ENCODE measurements around the gene POP4.

Gene POP4

DNA sequence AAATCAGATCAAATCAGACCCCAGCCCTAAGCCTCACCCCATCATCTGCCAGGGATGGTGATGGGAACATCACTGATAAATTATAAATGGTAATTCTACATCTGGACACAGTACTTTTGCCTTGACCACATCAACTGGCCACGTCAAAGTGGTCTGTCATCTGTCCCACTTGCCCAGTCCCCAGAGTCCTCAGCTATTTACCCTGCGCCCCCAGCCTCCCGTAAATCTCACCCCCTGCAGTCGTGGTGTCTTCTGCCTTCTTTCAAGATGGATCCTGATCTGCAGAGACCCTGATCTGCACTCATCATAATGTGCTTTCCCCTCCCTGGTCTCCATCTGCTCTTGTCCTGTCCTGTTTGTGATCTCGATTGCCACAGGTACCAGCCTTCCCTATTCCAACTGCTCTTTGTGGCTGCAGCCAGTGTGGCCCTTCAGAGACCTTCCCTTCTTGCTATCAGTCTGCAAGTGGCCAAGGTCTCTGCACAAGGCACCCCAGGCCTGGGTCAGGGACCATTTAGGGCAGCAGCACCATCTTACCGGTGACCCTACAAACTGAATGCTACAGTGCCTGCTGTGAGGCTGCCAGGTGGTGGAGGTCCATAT is 26.7 kb upstream of the POP4 start:
- no peaks in the 10 kb centered on the region for H3K36me3 ChIP-seq (ENCODE audit: control insufficient read depth, insufficient read depth, low read length)
- peaks cover 15% of the 10 kb centered on the region for H3K4me1 ChIP-seq (ENCODE audit: control insufficient read depth, insufficient read depth, low read length)
- no peak overlapping the region for H3K9ac ChIP-seq (ENCODE audit: low read depth, low read length)
- no peak overlapping the region for H3K4me3 ChIP-seq (ENCODE audit: low read depth, low read length)
- H3K9me3 ChIP-seq (ENCODE audit: control insufficient read depth, insufficient read depth, low read length), result no peaks in the 10 kb centered on the region
- no peaks in the 10 kb centered on the region for H3K27me3 ChIP-seq (ENCODE audit: control insufficient read depth, insufficient read depth, low read length)

DNA sequence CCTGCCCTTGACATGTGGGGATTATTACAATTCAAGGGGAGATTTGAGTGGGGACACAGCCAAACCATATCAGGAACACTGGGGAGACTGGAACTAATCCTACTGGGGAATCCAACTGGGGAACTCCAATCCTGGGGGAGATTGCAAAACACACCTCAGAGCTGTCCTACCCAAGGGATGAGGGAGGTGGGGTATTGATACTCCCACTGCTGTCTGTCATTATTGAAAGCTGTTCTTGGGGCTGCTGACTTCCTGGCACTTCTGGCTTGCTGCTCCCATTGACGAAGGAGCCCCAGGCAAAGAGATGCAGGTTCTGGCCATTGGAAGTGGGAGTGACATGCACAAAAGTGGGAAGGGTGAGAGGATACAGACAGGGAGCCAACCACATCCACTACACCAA is 24.7 kb upstream of the POP4 start:
- Histone ChIP-seq H3K36me3 (ENCODE audit: control insufficient read depth, insufficient read depth, low read length) (no peaks in the 10 kb centered on the region), H3K4me3 (ENCODE audit: low read depth, low read length) (no peak overlapping the region), H3K4me1 (ENCODE audit: control insufficient read depth, insufficient read depth, low read length) (peaks cover 4% of the 10 kb centered on the region), H3K9me3 (ENCODE audit: control insufficient read depth, insufficient read depth, low read length) (no peaks in the 10 kb centered on the region), H3K27me3 (ENCODE audit: control insufficient read depth, insufficient read depth, low read length) (no peaks in the 10 kb centered on the region), H3K9ac (ENCODE audit: low read depth, low read length) (no peak overlapping the region)

DNA sequence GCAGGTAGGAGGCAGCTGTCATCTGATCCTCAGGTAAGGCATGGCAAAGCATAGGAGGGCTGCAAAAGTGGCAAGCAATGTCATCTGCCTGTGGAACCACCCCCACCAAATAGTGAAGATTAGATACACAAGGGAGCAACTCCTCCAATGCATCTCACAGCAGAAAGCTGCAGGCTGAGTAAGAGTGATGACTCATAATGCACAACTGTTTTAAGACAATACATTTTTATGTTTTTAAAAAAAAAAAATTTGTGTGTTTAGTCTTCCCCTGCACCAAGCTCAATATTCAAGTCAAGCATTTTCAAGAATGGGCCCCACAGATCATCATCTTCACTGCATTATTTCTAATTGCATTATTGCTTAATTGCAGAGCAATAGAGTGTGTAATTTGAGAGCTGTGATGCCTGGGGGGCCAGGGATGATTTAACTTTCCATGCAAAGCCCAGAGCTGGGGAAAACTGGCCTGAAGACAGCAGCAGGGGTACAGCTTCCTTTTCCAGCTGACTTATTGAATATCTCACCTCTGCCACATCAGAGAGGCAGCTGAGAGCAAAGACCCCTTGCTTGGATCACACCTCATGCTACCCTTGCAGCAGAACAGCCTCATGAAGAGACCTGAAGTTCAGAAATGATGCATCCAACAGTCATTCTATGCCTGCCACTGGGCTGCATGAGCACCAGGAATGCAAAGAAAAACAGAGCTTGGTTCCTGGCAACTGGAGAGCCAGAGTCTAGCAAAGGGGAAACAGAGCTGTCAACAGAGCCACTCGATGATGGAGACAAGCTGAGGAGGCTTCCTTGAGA is 22.7 kb upstream of the POP4 start:
- no peaks in the 10 kb centered on the region for H3K4me1 ChIP-seq (ENCODE audit: control insufficient read depth, insufficient read depth, low read length)
- no peak overlapping the region for H3K9ac ChIP-seq (ENCODE audit: low read depth, low read length)
- no peak overlapping the region for H3K4me3 ChIP-seq (ENCODE audit: low read depth, low read length)

DNA sequence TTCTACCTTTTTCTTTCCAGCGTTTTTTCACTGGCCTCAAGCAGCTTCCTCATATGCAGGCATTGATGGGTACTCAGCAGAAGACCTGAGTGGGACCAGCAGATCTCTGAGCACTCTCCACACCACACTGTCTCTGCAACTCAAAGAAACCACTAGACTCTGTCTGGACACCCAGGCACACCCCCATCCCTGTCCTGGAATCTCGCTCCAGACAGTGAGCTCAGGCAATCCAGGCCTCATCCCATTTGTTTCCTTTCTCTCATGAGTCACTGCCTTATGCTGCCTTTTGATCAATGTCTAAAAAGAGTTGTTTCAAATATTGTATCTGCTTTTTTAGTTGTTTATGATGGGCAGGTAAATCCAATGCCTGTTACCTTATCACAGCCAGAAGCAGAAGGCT is 19.7 kb upstream of the POP4 start:
- no peaks in the 10 kb centered on the region for H3K36me3 ChIP-seq (ENCODE audit: control insufficient read depth, insufficient read depth, low read length)
- no peaks in the 10 kb centered on the region for H3K4me1 ChIP-seq (ENCODE audit: control insufficient read depth, insufficient read depth, low read length)
- no peaks in the 10 kb centered on the region for H3K27me3 ChIP-seq (ENCODE audit: control insufficient read depth, insufficient read depth, low read length)
- H3K9me3 ChIP-seq (ENCODE audit: control insufficient read depth, insufficient read depth, low read length), result no peaks in the 10 kb centered on the region
- no peak overlapping the region for H3K4me3 ChIP-seq (ENCODE audit: low read depth, low read length)
- no peak overlapping the region for H3K9ac ChIP-seq (ENCODE audit: low read depth, low read length)

More for the DNA sequence above, 22.7 kb upstream of the POP4 start:
- Histone ChIP-seq H3K9me3 (ENCODE audit: control insufficient read depth, insufficient read depth, low read length) (no peaks in the 10 kb centered on the region), H3K36me3 (ENCODE audit: control insufficient read depth, insufficient read depth, low read length) (no peaks in the 10 kb centered on the region), H3K27me3 (ENCODE audit: control insufficient read depth, insufficient read depth, low read length) (no peaks in the 10 kb centered on the region)

- Histone ChIP-seq H3K36me3 (ENCODE audit: control insufficient read depth, insufficient read depth, low read length) (no peaks in the 10 kb centered on the region), H3K4me3 (ENCODE audit: low read depth, low read length) (no peak overlapping the region), H3K27me3 (ENCODE audit: control insufficient read depth, insufficient read depth, low read length) (peaks cover 5% of the 10 kb centered on the region), H3K9me3 (ENCODE audit: control insufficient read depth, insufficient read depth, low read length) (no peaks in the 10 kb centered on the region), H3K9ac (ENCODE audit: low read depth, low read length) (no peak overlapping the region), H3K4me1 (ENCODE audit: control insufficient read depth, insufficient read depth, low read length) (no peaks in the 10 kb centered on the region)
Measured at GRCh38 chr19:29587059-29587458, 19.0 kb upstream of the POP4 start.

- H3K9ac ChIP-seq (ENCODE audit: low read depth, low read length), result no peak overlapping the region
- H3K4me3 ChIP-seq (ENCODE audit: low read depth, low read length), result no peak overlapping the region
- H3K27me3 ChIP-seq (ENCODE audit: control insufficient read depth, insufficient read depth, low read length), result peaks cover 7% of the 10 kb centered on the region
- no peaks in the 10 kb centered on the region for H3K9me3 ChIP-seq (ENCODE audit: control insufficient read depth, insufficient read depth, low read length)
- no peaks in the 10 kb centered on the region for H3K36me3 ChIP-seq (ENCODE audit: control insufficient read depth, insufficient read depth, low read length)
- H3K4me1 ChIP-seq (ENCODE audit: control insufficient read depth, insufficient read depth, low read length), result no peaks in the 10 kb centered on the region
Measured at GRCh38 chr19:29587518-29587986, 18.5 kb upstream of the POP4 start.

DNA sequence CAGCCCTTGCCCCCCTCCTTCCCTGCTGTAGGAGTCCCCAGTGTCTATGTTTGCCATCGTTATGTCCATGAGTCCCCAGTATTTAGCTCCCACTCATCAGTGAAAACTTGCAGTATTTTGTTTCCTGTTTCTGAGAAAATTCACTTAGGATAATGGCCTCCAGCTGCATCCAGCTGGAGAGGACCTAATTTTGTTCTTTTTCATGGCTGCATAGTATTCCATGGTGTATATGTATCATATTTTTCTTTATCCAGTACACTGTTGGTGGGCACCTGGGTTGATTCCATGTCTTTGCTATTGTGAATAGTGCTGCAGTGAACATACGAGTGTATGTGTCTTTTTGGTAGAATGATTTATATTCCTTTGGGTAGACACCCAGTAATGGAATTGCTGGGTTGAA is 18.0 kb upstream of the POP4 start:
- Histone ChIP-seq H3K4me1 (ENCODE audit: control insufficient read depth, insufficient read depth, low read length) (no peaks in the 10 kb centered on the region), H3K4me3 (ENCODE audit: low read depth, low read length) (no peak overlapping the region), H3K27me3 (ENCODE audit: control insufficient read depth, insufficient read depth, low read length) (peaks cover 7% of the 10 kb centered on the region), H3K36me3 (ENCODE audit: control insufficient read depth, insufficient read depth, low read length) (no peaks in the 10 kb centered on the region), H3K9me3 (ENCODE audit: control insufficient read depth, insufficient read depth, low read length) (no peaks in the 10 kb centered on the region), H3K9ac (ENCODE audit: low read depth, low read length) (no peak overlapping the region)

DNA sequence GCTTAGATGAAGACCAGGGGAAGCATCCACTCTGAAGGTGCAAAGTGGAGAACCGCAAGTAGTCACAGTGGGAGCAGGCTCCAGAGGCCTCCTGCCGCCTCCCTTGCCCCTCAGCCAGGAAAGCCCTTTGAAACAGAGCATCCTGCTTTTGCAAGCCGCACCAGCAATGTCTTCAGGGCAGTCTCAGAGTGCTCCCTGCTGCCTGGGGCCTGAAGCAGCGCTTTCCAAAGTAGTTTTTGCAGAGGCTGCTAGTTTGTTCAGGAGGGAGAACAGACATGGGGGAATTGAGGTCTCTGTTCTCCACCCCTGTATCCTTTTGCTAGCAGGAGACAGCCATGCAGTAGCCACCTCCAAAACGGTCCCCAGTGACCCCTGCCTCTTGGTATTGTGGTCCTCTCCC is 15.8 kb upstream of the POP4 start:
- no peaks in the 10 kb centered on the region for H3K9me3 ChIP-seq (ENCODE audit: control insufficient read depth, insufficient read depth, low read length)

DNA sequence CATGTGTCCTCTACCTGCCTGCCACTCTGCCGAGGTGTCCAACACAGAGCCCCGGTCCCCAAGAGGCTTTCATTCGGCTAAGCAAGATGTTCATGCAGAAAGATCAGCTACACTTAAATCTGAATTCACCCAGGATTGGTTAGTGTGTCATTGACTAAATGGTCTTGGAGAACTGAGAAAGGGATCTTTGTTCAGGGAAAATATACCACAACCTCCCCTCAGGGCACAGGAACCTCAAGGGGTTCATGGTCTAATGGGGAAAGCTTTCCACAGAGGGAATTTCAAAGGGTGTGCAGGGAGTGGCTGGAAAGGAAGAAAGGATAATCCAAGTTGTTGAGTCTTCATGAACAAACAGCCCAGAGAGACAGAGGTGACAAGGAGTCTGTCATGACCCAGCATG is 14.4 kb upstream of the POP4 start:
- Histone ChIP-seq H3K4me1 (ENCODE audit: control insufficient read depth, insufficient read depth, low read length) (peaks cover 10% of the 10 kb centered on the region), H3K4me3 (ENCODE audit: low read depth, low read length) (no peak overlapping the region), H3K9ac (ENCODE audit: low read depth, low read length) (no peak overlapping the region), H3K36me3 (ENCODE audit: control insufficient read depth, insufficient read depth, low read length) (no peaks in the 10 kb centered on the region), H3K27me3 (ENCODE audit: control insufficient read depth, insufficient read depth, low read length) (peaks cover 9% of the 10 kb centered on the region), H3K9me3 (ENCODE audit: control insufficient read depth, insufficient read depth, low read length) (no peaks in the 10 kb centered on the region)

More for the DNA sequence above, 15.8 kb upstream of the POP4 start:
- H3K9ac ChIP-seq (ENCODE audit: low read depth, low read length), result no peak overlapping the region
- peaks cover 9% of the 10 kb centered on the region for H3K27me3 ChIP-seq (ENCODE audit: control insufficient read depth, insufficient read depth, low read length)
- H3K4me3 ChIP-seq (ENCODE audit: low read depth, low read length), result no peak overlapping the region
- H3K36me3 ChIP-seq (ENCODE audit: control insufficient read depth, insufficient read depth, low read length), result no peaks in the 10 kb centered on the region
- H3K4me1 ChIP-seq (ENCODE audit: control insufficient read depth, insufficient read depth, low read length), result no peaks in the 10 kb centered on the region

DNA sequence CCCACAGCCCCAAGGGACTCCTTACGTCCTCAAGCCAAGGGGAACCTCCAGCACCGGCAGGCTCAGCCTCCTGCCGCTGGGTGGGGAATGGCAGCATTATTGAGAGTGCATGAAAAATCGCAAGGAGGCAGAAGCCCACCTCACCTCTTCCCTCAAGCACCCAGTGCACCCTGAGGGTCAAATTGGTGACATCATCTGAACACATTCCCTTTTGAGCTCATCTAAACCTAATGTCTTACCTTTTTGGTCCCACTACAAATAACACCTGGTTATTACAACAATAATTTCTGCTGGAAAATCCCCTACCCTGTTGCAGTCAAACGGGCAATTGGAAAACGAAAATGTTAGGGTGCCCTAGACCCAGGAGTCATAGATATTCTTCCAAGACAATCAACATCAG is 12.2 kb upstream of the POP4 start:
- Histone ChIP-seq H3K4me1 (ENCODE audit: control insufficient read depth, insufficient read depth, low read length) (peaks cover 12% of the 10 kb centered on the region), H3K9ac (ENCODE audit: low read depth, low read length) (no peak overlapping the region), H3K36me3 (ENCODE audit: control insufficient read depth, insufficient read depth, low read length) (no peaks in the 10 kb centered on the region), H3K4me3 (ENCODE audit: low read depth, low read length) (no peak overlapping the region), H3K9me3 (ENCODE audit: control insufficient read depth, insufficient read depth, low read length) (no peaks in the 10 kb centered on the region), H3K27me3 (ENCODE audit: control insufficient read depth, insufficient read depth, low read length) (peaks cover 9% of the 10 kb centered on the region)

DNA sequence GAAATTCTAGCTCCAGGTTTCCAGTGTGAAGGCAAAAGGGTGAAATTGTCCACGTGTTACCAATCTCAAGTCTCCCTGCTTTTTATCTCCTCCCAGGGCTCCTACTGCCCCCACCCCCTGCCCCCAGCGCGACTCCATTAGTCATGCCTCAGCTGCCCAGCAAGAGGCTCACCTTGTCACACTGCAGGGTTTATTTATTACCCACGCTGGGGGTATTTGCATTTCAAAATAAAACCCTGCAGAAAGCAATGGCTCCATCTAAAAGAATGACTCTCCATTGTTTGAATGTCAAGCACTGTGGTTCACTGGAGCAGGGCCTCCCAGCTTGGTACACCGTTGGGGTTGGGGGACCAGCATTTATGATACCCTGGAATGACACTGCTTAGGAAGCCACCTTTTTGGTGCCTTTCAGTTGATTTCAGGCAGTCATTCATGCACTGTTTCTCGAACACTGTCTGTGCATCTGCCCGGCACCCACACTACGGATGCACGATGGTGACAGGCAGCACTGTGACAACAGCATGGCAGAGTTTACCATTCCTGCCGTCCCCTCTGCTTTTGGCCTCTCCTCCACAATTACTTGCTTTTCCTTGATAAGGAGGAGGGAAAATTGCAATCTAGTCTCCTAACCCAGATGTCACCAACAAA is 9.9 kb upstream of the POP4 start:
- peaks cover 9% of the 10 kb centered on the region for H3K27me3 ChIP-seq (ENCODE audit: control insufficient read depth, insufficient read depth, low read length)
- no peaks in the 10 kb centered on the region for H3K36me3 ChIP-seq (ENCODE audit: control insufficient read depth, insufficient read depth, low read length)
- no peak overlapping the region for H3K9ac ChIP-seq (ENCODE audit: low read depth, low read length)
- H3K9me3 ChIP-seq (ENCODE audit: control insufficient read depth, insufficient read depth, low read length), result no peaks in the 10 kb centered on the region
- H3K4me3 ChIP-seq (ENCODE audit: low read depth, low read length), result no peak overlapping the region
- H3K4me1 ChIP-seq (ENCODE audit: control insufficient read depth, insufficient read depth, low read length), result peaks cover 12% of the 10 kb centered on the region

Data from iPS-15b (cell line).